ENCODE results near the gene GNAZ. TPM values are rescaled to one million over a fixed set of nuclear protein-coding genes. Genes with fewer than 3 reads are reported as not detected.
"Not testable (repeated sequence)": the region's sequence is repeated elsewhere in the genome, so short reads cannot be mapped to it uniquely, and the experiment has no call there.

GNAZ gene
- total RNA-seq, 1 experiment from 2014 or later = 11.9 TPM

DNA sequence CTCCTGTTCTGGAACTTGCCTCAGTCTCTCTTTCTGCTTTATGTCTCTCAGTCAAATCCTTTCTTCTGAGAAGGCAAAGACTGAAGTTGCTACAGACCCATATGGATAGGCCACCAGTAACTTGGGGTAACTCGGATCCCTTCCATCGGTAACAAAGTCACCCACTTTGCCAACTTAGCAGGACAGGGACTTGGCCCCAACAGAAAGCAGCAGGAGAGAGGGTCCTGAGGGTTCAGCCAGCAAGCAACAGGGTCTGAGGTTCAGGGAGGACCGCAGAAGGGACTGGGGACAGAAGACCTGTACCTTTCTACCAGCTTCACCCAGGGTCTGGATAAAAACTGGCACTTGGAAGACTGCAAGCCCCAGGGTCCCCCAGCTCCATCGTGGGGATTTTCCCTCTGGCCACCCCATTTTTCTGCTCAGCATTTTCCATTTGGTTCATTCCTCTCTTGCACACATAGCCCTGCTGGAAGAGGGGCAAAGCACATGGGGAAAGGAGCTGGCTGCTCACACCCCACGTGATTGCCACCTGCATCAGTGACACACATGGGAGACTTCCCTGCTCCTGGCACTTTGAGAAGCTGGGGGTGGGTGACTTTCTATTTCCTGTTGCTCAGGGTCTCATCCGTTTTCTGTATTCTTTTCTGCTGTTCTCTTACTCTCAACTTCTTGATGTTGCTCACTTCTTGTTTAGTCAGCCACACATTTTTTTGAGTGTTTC, 34.6 kb upstream of the GNAZ start:
- Histone ChIP-seq H3K4me1 (no peaks in the 10 kb centered on the region), H3K36me3 (no peaks in the 10 kb centered on the region), H3K4me3 (no peak overlapping the region), H3K27ac (no peak overlapping the region), H3K27me3 (0 out of 2 replicates have a peak, but pooled peaks cover 3% of the 10 kb centered on the region), H3K9me3 (replicated peaks) (no peaks in the 10 kb centered on the region)
- DNase-seq = no peak

- Histone ChIP-seq H3K36me3 (no peaks in the 10 kb centered on the region), H3K4me3 (no peak overlapping the region), H3K9me3 (replicated peaks) (no peaks in the 10 kb centered on the region), H3K27me3 (0 out of 2 replicates have a peak, but pooled peaks cover 3% of the 10 kb centered on the region), H3K4me1 (no peaks in the 10 kb centered on the region), H3K27ac (no peak overlapping the region)
- peak; percentile 17 to 31 for DNase-seq
Observed at GRCh38 chr22:23036684-23037428, 33.5 kb upstream of the GNAZ start.

DNA sequence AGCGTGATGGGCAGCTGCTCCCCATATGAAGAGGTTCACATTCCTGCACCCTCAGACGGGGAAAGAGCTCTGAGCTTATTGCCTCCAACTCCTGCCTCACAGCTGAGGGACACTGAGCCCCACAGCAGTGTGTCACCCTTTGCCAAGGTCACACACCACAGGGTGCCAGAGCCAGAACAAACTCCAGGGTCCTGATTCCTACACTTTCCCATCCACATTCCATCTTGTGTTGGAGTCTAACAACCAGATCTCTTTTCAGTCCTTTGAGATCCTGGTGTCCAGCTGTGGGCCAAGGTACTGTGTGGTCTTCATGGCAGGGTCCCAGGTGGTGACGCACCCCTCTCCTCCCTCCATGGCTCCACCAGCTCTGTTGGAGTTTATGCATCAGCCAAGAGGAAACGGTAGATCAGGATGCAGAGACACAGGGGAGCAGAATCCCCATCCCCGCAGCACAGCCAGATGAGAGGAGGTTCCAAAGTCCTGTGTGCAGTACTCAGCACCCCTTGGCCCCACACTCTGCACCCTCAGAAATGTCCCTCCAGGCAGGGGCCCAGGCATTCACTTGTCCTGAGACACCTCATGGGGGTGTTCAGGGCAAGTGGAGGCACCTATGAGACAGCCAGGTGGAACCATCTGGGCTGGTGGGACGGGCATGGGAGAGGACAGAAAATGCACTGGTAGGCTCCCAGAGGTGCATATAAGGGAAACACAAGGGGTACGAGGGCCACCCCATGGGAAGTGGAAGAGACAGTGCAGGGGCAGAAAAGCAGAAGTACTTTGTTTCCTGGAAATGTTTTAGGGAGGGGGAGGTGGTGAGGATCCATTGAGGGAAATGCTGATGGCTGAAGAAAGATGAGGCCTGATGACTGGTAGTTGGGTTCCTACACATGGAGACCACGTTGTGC, 32.6 kb upstream of the GNAZ start:
- H3K9me3 ChIP-seq (replicated peaks) = no peaks in the 10 kb centered on the region
- 0 out of 2 replicates have a peak, but pooled peaks cover 3% of the 10 kb centered on the region for H3K27me3 ChIP-seq
- H3K36me3 ChIP-seq = no peaks in the 10 kb centered on the region
- no peaks in the 10 kb centered on the region for H3K4me1 ChIP-seq
- DNase-seq = no peak
- H3K4me3 ChIP-seq = no peak overlapping the region
- H3K27ac ChIP-seq = no peak overlapping the region

DNA sequence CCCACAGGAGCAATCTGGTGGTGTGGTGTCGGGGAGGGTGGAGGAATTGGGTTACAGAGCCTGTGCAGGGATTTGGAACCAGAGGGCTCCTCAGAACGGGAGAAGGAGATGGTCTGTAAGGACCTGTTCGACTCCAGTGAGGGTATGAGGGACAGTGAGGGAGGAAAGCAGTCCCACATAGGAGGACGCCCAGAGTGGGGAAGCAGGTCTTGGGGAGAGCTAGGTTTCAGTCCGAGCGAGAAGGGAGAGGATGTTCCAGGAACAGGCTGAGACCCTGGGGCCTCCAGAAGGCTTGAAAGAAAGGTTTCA, 32.0 kb upstream of the GNAZ start:
- no peak overlapping the region for H3K27ac ChIP-seq
- H3K36me3 ChIP-seq = no peaks in the 10 kb centered on the region
- no peak for DNase-seq
- H3K4me3 ChIP-seq = no peak overlapping the region
- no peaks in the 10 kb centered on the region for H3K4me1 ChIP-seq
- peaks cover 3% of the 10 kb centered on the region; the same call in 1 of the 2 replicates for H3K27me3 ChIP-seq
- no peaks in the 10 kb centered on the region for H3K9me3 ChIP-seq (replicated peaks)

DNA sequence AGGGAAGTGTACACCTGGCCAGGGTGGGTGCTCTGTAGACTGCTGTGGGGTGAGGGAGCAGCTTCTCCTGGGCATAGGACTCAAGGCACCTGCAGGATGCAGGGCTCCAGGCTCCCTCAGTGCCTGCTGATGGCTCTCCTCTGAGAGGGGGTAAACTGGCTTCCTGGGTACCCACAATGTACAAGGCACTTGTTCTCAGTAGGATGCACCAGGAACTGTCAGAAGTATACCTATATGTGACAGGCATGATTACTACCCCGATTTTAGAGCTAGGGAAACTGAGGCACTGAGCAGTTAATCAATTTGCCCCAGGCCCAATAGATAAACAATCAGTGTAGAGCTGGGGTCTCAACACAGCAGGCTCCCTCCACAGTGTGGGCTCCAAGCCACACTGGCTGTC, 31.4 kb upstream of the GNAZ start:
- H3K9me3 ChIP-seq (replicated peaks) = no peaks in the 10 kb centered on the region
- no peak for DNase-seq
- no peak overlapping the region for H3K4me3 ChIP-seq
- peaks cover 3% of the 10 kb centered on the region; the same call in 1 of the 2 replicates for H3K27me3 ChIP-seq
- H3K4me1 ChIP-seq = no peaks in the 10 kb centered on the region
- no peaks in the 10 kb centered on the region for H3K36me3 ChIP-seq
- H3K27ac ChIP-seq = no peak overlapping the region

DNA sequence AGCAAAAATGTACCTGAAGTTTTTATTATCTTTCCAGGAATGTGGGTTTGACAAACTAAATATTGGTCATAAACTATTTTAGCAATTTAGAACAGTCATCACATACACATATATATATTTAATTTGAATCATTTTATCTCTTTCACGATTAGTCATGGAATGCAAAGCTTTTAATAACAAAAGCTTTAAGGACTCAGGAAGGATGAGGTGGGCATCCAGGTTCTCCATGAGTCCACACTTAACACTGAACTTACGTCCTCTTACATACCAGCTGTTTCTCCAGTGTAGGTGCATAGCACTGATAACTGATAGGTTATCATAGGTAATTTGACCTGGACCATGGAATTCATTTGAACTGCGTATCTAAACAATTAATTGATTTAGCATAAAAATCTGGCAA, 28.1 kb upstream of the GNAZ start:
- peaks cover 3% of the 10 kb centered on the region; the same call in 1 of the 2 replicates for H3K9me3 ChIP-seq (replicated peaks)
- no peak overlapping the region for H3K4me3 ChIP-seq
- no peak overlapping the region for H3K27ac ChIP-seq
- H3K4me1 ChIP-seq = no peaks in the 10 kb centered on the region
- no peaks in the 10 kb centered on the region for H3K36me3 ChIP-seq
- H3K27me3 ChIP-seq = peaks cover 4% of the 10 kb centered on the region; the same call in 1 of the 2 replicates
- DNase-seq = no peak

GRCh38 chr22:23044570-23044969, 25.7 kb upstream of the GNAZ start:
- Histone ChIP-seq H3K36me3 (no peaks in the 10 kb centered on the region), H3K9me3 (replicated peaks) (peaks cover 3% of the 10 kb centered on the region; the same call in 1 of the 2 replicates)

DNA sequence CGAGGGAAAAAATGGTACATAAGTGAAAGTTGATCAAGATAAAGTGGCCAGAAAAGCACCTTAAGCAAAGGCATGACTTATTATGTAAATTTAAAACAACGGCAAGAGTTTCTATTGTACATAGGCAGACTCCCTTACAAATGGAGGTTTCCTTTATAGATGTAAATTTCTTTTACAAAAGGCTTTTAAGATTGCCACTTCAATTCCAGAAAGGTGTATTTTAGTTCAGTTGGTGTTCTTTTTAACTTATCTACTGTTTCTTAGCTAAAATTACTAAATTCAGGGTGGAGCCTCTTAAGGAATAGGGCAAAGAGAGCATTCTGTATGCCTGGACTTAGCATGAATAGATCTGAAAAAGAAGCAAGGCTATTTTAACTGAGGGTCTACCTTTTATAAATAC, 24.9 kb upstream of the GNAZ start:
- Histone ChIP-seq H3K4me3 (no peak overlapping the region), H3K4me1 (no peaks in the 10 kb centered on the region), H3K27me3 (peaks cover 4% of the 10 kb centered on the region; the same call in 1 of the 2 replicates)

More at GRCh38 chr22:23044570-23044969, 25.7 kb upstream of the GNAZ start:
- peaks cover 4% of the 10 kb centered on the region; the same call in 1 of the 2 replicates for H3K27me3 ChIP-seq
- H3K4me1 ChIP-seq = no peaks in the 10 kb centered on the region
- no peak for DNase-seq
- no peak overlapping the region for H3K27ac ChIP-seq
- H3K4me3 ChIP-seq = no peak overlapping the region

GRCh38 chr22:23047265-23047664, 23.1 kb upstream of the GNAZ start:
- Histone ChIP-seq H3K27ac (no peak overlapping the region), H3K4me3 (no peak overlapping the region), H3K27me3 (peaks cover 4% of the 10 kb centered on the region; the same call in 1 of the 2 replicates), H3K9me3 (replicated peaks) (peaks cover 3% of the 10 kb centered on the region; the same call in 1 of the 2 replicates), H3K36me3 (no peaks in the 10 kb centered on the region), H3K4me1 (no peaks in the 10 kb centered on the region)
- DNase-seq = no peak

More for the DNA sequence above, 24.9 kb upstream of the GNAZ start:
- no peak for DNase-seq
- Histone ChIP-seq H3K27ac (no peak overlapping the region), H3K36me3 (no peaks in the 10 kb centered on the region), H3K9me3 (replicated peaks) (peaks cover 3% of the 10 kb centered on the region; the same call in 1 of the 2 replicates)

- Histone ChIP-seq H3K27ac (no peak overlapping the region), H3K36me3 (no peaks in the 10 kb centered on the region), H3K4me1 (no peaks in the 10 kb centered on the region), H3K9me3 (replicated peaks) (peaks cover 3% of the 10 kb centered on the region; the same call in 1 of the 2 replicates), H3K27me3 (peaks cover 4% of the 10 kb centered on the region; the same call in 1 of the 2 replicates), H3K4me3 (no peak overlapping the region)
- no peak for DNase-seq
Observed at GRCh38 chr22:23047742-23048141, 22.6 kb upstream of the GNAZ start.

DNA sequence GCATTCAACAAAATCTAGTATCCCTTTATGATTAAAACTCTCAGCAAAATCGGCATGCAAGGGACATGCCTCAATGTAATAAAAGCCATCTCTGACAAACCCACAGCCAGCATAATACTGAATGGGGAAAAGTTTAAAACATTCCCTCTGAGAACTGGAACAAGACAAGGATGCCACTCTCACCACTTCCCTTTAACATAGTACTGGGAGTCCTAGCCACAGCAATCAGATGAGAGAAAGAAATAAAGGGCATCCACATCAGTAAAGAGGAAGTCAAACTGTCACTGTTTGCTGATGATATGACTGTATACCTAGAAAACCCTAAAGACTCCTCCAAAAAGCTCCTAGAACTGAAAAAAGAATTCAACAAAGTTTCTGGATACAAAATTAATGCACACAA, 19.8 kb upstream of the GNAZ start:
- not testable (repeated sequence) for H3K36me3 ChIP-seq; H3K4me1 ChIP-seq; H3K27me3 ChIP-seq; H3K9me3 ChIP-seq (replicated peaks); H3K27ac ChIP-seq; DNase-seq; H3K4me3 ChIP-seq

GRCh38 chr22:23053051-23053707, 17.1 kb upstream of the GNAZ start:
- Histone ChIP-seq H3K9me3 (replicated peaks) (no peaks in the 10 kb centered on the region), H3K4me1 (no peaks in the 10 kb centered on the region), H3K27me3 (no peaks in the 10 kb centered on the region), H3K4me3 (no peak overlapping the region), H3K27ac (no peak overlapping the region), H3K36me3 (no peaks in the 10 kb centered on the region)
- DNase-seq = no peak

- DNase-seq = no peak
- Histone ChIP-seq H3K4me1 (no peaks in the 10 kb centered on the region), H3K27ac (no peak overlapping the region), H3K9me3 (replicated peaks) (no peaks in the 10 kb centered on the region), H3K4me3 (no peak overlapping the region), H3K36me3 (no peaks in the 10 kb centered on the region), H3K27me3 (no peaks in the 10 kb centered on the region)
Observed at GRCh38 chr22:23053912-23054530, 16.3 kb upstream of the GNAZ start.
